LNCAP (cell line): ENCODE data around the gene BABAM2.

ENCODE experiments used
- TF ChIP-seq, protein P1 (sequence below): fragments of 450-650 bp; IDR thresholded peaks from 2 replicates; pipeline ENCODE4 v1.5.1; 2017; ENCODE audit warnings: mild to moderate bottlenecking

Gene BABAM2

DNA sequence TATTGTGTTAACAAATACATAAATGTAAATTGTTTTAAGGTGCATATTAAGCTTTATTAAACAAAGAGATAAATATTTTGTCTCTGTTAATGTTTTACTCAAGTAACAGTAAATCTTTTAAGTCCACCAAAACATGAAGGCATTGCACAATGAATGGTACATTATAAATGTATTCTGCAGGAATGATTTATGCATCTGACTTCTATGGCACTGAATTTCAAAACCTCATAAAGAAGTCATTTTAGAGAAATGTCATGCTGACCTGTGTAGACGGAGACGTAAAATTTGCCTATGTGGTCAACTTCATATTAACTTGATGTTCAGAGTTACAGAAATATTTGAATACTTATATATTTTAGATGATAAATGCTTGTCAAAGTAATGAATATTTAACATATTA lies 194.7 kb downstream of the BABAM2 start:
- TF ChIP-seq, protein P1, sequence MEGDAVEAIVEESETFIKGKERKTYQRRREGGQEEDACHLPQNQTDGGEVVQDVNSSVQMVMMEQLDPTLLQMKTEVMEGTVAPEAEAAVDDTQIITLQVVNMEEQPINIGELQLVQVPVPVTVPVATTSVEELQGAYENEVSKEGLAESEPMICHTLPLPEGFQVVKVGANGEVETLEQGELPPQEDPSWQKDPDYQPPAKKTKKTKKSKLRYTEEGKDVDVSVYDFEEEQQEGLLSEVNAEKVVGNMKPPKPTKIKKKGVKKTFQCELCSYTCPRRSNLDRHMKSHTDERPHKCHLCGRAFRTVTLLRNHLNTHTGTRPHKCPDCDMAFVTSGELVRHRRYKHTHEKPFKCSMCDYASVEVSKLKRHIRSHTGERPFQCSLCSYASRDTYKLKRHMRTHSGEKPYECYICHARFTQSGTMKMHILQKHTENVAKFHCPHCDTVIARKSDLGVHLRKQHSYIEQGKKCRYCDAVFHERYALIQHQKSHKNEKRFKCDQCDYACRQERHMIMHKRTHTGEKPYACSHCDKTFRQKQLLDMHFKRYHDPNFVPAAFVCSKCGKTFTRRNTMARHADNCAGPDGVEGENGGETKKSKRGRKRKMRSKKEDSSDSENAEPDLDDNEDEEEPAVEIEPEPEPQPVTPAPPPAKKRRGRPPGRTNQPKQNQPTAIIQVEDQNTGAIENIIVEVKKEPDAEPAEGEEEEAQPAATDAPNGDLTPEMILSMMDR: no peak

DNA sequence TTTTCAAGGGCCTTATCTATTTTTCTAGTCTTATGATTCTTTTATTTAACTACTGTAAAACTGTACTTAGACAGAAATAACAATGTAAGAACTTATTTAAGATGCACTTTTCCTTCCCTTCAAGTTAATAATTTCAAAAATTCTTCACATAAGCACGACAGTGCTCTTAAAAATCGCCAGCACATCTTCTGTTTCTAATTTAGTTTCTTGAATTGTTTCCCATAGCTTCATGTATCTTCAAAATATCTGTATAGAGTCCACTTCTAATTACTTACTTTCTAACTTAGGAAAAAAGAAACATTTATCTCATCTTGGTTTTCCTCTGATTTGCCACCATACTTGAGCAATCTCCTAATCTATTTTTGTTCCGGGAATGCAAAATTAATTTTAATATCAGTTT lies 196.1 kb downstream of the BABAM2 start:
- TF ChIP-seq, protein P1: no peak

DNA sequence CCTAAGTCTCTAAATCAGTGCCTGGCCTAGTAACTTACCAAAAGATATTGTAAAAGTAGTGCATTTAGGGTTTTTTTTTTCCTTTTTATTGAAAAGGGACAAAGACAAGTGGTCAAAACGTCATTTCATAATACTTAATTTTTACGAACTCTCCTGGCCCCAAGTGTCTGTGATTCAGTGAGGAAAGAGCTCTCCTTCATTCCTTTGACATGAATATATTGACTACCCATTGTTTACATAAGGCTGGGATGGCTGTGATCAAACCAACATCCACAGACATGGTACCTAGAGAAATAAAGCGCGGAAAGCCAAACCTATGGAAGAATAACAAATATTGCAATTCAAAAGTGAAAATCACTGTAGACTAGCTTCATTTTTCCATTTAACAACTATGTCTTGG lies 198.4 kb downstream of the BABAM2 start:
- TF ChIP-seq, protein P1: no peak

DNA sequence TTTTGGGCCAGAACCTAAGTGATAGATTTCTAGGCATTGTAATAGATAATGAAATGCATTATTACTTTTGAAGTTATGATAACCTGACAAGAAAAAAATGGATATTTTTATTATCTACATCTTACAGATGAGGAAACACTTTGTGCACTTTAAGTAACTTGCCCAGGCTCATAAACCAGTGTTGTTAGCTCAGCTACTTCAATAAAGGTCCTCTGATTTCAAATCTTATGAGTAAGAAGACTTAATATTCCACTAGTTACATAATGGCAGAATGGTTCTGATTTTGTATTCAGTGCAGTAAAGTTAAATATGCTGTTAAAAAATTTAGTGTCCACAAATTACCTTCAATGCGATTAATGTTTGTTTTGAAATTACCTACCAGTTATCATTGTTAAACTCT lies 199.0 kb downstream of the BABAM2 start:
- TF ChIP-seq, protein P1: no peak

DNA sequence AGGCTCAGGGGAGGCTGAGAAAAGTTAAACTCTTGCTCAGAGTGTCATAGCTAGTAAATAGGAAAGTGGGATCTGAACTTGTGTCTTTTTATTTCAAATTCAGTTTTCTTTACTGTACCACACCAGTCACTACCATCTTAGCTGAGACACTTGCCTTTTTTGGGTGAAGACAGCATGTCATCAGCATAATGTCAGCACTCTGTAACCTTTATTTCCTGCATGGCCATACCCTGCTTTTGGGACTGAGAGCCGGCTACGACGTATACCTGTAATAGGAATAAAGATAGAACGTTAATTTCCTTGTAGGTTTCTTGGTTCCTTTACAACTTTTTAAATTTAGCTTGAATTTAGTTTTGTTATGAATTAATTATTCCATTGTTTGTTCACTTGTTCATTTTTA lies 202.8 kb downstream of the BABAM2 start:
- TF ChIP-seq, protein P1: no peak

DNA sequence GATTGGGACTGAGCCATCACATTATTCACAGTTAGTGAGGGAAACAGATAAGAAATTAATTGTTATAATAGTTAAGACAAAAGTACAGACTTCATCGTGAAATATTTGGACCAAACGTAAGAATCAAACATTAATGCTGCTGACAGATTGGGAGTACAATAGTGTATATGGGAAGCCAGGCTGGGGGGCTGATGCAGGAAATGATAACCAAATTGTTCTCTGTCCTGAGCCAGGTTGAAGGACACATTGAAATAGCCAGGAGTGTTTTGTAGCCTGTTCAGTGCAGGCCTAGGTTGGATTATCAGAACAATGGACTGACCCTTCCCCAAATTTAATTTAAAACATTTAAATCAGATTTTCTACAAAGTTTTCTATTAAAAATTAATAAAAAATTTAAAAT lies 203.2 kb downstream of the BABAM2 start:
- TF ChIP-seq, protein P1: no peak

DNA sequence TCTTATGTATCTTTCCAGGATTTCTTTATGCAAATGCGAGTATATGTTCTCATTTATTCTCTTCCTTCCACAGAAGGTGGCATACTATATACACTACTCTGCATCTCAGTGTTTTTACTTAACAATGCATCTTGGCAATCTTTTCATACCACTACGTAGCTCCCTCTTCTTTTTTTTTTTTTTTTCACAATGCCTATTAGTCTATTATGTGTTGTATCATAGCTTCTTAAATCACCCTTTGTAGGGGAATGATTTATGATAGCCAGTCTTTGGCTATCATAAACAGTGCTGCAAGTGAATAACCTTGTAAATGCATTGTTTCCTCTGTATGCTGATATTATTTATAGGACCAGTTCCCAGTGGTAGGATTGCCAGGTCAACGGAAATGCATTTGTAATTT lies 204.2 kb downstream of the BABAM2 start:
- TF ChIP-seq, protein P1: no peak

DNA sequence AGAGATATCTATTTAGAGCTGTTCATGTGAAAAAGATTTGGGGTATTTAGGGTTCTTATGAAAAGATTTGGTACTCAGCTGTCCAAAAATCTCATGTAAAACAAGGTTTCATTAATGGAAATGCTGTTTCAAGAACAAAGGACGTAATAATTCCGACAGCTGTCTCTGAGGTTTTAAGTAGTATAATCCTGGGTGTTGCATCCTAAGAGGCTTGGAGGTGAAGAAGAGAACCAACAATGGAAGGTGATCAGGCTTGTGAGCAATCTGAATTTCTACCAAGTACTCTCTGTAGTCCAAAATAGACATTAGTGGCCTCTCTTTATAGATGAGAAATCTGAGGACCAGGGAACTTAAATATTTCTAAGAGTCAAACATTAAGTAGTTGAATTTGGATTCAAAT lies 205.1 kb downstream of the BABAM2 start:
- TF ChIP-seq, protein P1: no peak
